OCI-LY7 (cell line): ENCODE results near the gene NLRC3. TPM values are rescaled to one million over a fixed set of nuclear protein-coding genes. Genes with fewer than 3 reads are reported as not detected.

Experiments used
- BruUV-seq: library from RNA; stranded (reverse); fragments of 400-500 nt; replicated peaks from 2 replicates; lab custom pipeline; 2021; lab: Mats Ljungman, UMichigan
- CTCF ChIA-PET: fragments of 300-600 bp; sonication (Branson Sonifier 250); formaldehyde crosslinking; loops from one replicate; lab custom pipeline; 2022; ENCODE audit warnings: antibody characterized with exemption; ENCODE audit not compliant: unreplicated experiment; lab: Charles Lee
- POLR2A ChIA-PET: fragments of 300-600 bp; sonication (Branson Sonifier 250); formaldehyde crosslinking; loops from one replicate; lab custom pipeline; 2022; ENCODE audit warnings: antibody characterized with exemption; lab: Charles Lee
- DNase-seq: peaks from one replicate; pipeline ENCODE4 v3.0.0-alpha.2; 2015; ENCODE audit warnings: low spot score
- H2AFZ ChIP-seq: fragments of 200-600 bp; sonication (generic), shearing (Covaris generic); 2 replicates; pipeline ENCODE4 v1.6.1; 2014; ENCODE audit warnings: mild to moderate bottlenecking, antibody characterized with exemption, low read length, moderate library complexity
- H3K27ac ChIP-seq: fragments of 200-600 bp; sonication (generic); 2 replicates; pipeline ENCODE4 v1.5.1; 2014; ENCODE audit warnings: mixed run types, low read depth, mild to moderate bottlenecking, moderate library complexity, low read length, inconsistent platforms; ENCODE audit not compliant: poor library complexity, severe bottlenecking
- H3K36me3 ChIP-seq: fragments of 200-600 bp; sonication (generic); 2 replicates; pipeline ENCODE4 v1.6.1; 2014; ENCODE audit warnings: mild to moderate bottlenecking, antibody characterized with exemption, low read length, moderate library complexity, mixed read lengths; ENCODE audit not compliant: insufficient read depth
- H3K4me1 ChIP-seq: fragments of 200-600 bp; sonication (generic); 2 replicates; pipeline ENCODE4 v1.5.1; 2014; ENCODE audit warnings: mild to moderate bottlenecking, low read length; ENCODE audit not compliant: insufficient read depth, poor library complexity, severe bottlenecking
- H3K4me2 ChIP-seq: fragments of 200-600 bp; sonication (generic); 2 replicates; pipeline ENCODE4 v1.6.1; 2014; ENCODE audit warnings: mild to moderate bottlenecking, low read length
- H3K4me3 ChIP-seq: fragments of 200-600 bp; sonication (generic); 2 replicates; pipeline ENCODE4 v1.5.1; 2014; ENCODE audit warnings: mild to moderate bottlenecking, low read depth, low read length; ENCODE audit not compliant: poor library complexity, severe bottlenecking
- H3K79me2 ChIP-seq: fragments of 200-600 bp; sonication (generic); 2 replicates; pipeline ENCODE4 v1.6.1; 2016; ENCODE audit warnings: low read depth, mild to moderate bottlenecking, low read length, moderate library complexity, mixed read lengths; ENCODE audit not compliant: insufficient read depth
- H3K9me2 ChIP-seq: fragments of 200-600 bp; sonication (generic); 2 replicates; pipeline ENCODE4 v1.6.1; 2016; ENCODE audit warnings: mild to moderate bottlenecking, low read length, mixed read lengths; ENCODE audit not compliant: insufficient read depth
- H3K9me3 ChIP-seq: fragments of 200-600 bp; sonication (generic); 2 replicates; pipeline ENCODE4 v1.6.1; 2014; ENCODE audit warnings: mild to moderate bottlenecking, mixed run types, low read length, mixed read lengths
- H4K20me1 ChIP-seq: fragments of 200-600 bp; sonication (generic); 2 replicates; pipeline ENCODE4 v1.6.1; 2014; ENCODE audit warnings: mild to moderate bottlenecking, antibody characterized with exemption, low read length, moderate library complexity, mixed read lengths; ENCODE audit not compliant: insufficient read depth
- CTCF ChIP-seq: fragments of 200-600 bp; sonication (generic); conservative IDR thresholded peaks from 2 replicates; pipeline ENCODE4 v1.5.1; 2014; ENCODE audit warnings: mild to moderate bottlenecking, antibody characterized with exemption, low read length, moderate library complexity, mixed read lengths
- EZH2phosphoT487 ChIP-seq: fragments of 200-600 bp; sonication (generic); IDR thresholded peaks from 2 replicates; pipeline ENCODE4 v1.6.1; 2018; ENCODE audit warnings: low read depth, borderline replicate concordance, mild to moderate bottlenecking, mixed run types, antibody characterized with exemption, low read length, moderate library complexity, mixed read lengths
- intact Hi-C: fragments of 100-400 bp; cut with micrococcal nuclease; formaldehyde crosslinking; loops from one replicate; pipeline ENCODE4 v1.10.0; 2022; ENCODE audit not compliant: unreplicated experiment
- total RNA-seq, 2 experiments: library from RNA; depleted of rRNA in 1 of 2; stranded (reverse); fragments of >200 nt in 1 of 2; shearing (Covaris generic) in 1 of 2; gene quantifications; 2 replicates each; pipeline ENCODE4 v1.2.3, GENCODE V29; 2014 to 2022

The NLRC3 gene
- total RNA-seq, 2 experiments from 2014 or later = 50.6 to 74.0 TPM

GRCh38 chr16:3573146-3573815 lies 3.9 kb downstream of the NLRC3 start:
- no peak for TF ChIP-seq EZH2phosphoT487
- TF ChIP-seq CTCF = no peak
- Histone ChIP-seq H3K9me2 (no peaks in the 10 kb centered on the region), H3K4me1 (peaks cover 35% of the 10 kb centered on the region), H3K79me2 (peaks cover 91% of the 10 kb centered on the region), H2AFZ (no peak overlapping the region), H4K20me1 (no peaks in the 10 kb centered on the region), H3K4me3 (peak overlapping the region; percentile 19), H3K4me2 (peak overlapping the region; percentile 34), H3K36me3 (peaks cover 71% of the 10 kb centered on the region), H3K27ac (peak overlapping the region; percentile 4), H3K9me3 (peaks cover 19% of the 10 kb centered on the region)
- no peak for DNase-seq
- TSS peak; percentile 23 for BruUV-seq
- ChIA-PET POLR2A (interaction anchor here (0.7 kb wide), 1 partner anchor 11 kb away, joined by 3 read pairs; no protein-coding TSS in a partner anchor), CTCF (no interaction called here)
- intact Hi-C loops = no loop called here

DNA sequence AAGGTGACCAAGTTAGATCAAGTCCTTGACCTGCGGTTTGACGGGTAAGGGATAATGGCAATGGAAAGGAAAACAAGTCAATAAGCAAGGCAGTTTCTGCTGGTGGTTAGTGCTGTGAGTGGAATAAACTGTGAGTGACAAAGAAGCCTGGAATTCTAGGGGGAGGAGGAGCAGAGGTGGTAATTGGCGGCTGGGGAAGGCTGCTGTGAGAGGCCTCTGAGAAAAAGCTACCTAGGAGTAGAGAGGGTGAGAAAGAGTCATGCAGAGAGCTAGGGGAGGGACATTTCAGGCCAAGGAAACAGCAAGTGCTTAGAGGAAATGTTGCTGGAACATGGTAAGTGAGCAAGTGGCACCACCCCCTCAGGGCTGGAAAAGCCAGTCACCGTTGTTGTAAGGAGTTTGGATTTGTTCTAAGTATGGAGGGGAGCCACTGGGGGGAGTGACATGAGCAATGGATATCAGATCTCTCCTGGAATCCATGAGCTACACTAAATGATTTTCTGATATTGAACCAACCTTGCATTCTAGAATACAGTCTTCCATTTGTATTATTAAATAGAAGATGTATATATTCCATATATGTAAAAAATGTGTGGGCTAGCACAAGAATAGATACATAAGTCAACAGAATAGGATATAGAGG lies 6.7 kb downstream of the NLRC3 start:
- Histone ChIP-seq H3K9me3 (peaks cover 19% of the 10 kb centered on the region), H3K36me3 (peaks cover 87% of the 10 kb centered on the region), H3K4me3 (no peak overlapping the region), H3K4me1 (peaks cover 24% of the 10 kb centered on the region), H3K4me2 (no peak overlapping the region), H4K20me1 (no peaks in the 10 kb centered on the region), H2AFZ (no peak overlapping the region), H3K9me2 (no peaks in the 10 kb centered on the region), H3K27ac (no peak overlapping the region), H3K79me2 (peaks cover 75% of the 10 kb centered on the region)
- DNase-seq = no peak
- ChIA-PET POLR2A (interaction anchor here (0.9 kb wide), 1 partner anchor 16 kb away, joined by 3 read pairs; no protein-coding TSS in a partner anchor), CTCF (no interaction called here)
- intact Hi-C loops = no loop called here
- TF ChIP-seq CTCF = no peak
- no peak for TF ChIP-seq EZH2phosphoT487
- no TSS peak for BruUV-seq

GRCh38 chr16:3569851-3570250 lies 7.4 kb downstream of the NLRC3 start:
- Histone ChIP-seq H3K36me3 (peaks cover 87% of the 10 kb centered on the region), H3K9me2 (no peaks in the 10 kb centered on the region), H3K4me2 (no peak overlapping the region), H3K27ac (no peak overlapping the region), H2AFZ (no peak overlapping the region), H3K9me3 (peaks cover 19% of the 10 kb centered on the region), H3K4me1 (peaks cover 17% of the 10 kb centered on the region), H3K79me2 (peaks cover 68% of the 10 kb centered on the region), H4K20me1 (no peaks in the 10 kb centered on the region), H3K4me3 (no peak overlapping the region)
- CTCF ChIA-PET = no interaction called here
- TSS peak; percentile 41 for BruUV-seq
- POLR2A ChIA-PET = no interaction called here
- no peak for DNase-seq
- intact Hi-C loops = no loop called here
- no peak for TF ChIP-seq CTCF
- no peak for TF ChIP-seq EZH2phosphoT487
